ENCODE results near the gene LPCAT2.

LPCAT2 gene

DNA sequence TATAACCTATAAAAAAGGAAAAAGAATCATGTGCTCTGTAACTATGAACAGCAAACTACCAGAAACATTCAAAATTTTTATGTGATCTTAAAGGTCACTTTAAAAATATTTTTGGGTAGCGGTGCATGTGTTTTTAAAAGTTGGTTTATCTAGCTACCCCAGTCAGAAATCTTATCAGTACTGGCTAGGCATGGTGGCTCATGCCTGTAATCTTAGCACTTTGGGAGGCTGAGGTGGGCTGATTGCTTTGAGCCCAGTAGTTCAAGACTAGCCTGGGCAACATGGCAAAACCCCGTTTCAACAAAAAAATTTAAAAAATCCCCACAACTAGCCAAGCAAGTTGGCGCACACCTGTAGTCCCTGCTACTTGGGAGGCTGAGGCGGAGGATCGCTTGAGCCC, 61.3 kb downstream of the LPCAT2 start:
- ChIA-PET CTCF (no interaction called here), POLR2A (ENCODE audit: low non-redundant PET) (no interaction called here)
- peak overlapping the region; percentile 53; the same call in 1 of the 2 replicates for H3K27ac ChIP-seq
- TF ChIP-seq CTCF (conservative IDR thresholded peaks at IDR 0.05; ENCODE audit: low read depth): no peak
- no peak for DNase-seq (ENCODE audit: low spot score)

GRCh38 chr16:55571191-55571897, 62.5 kb downstream of the LPCAT2 start:
- TF ChIP-seq CTCF (conservative IDR thresholded peaks at IDR 0.05; ENCODE audit: low read depth): no peak
- no peak for DNase-seq (ENCODE audit: low spot score)
- CTCF ChIA-PET: interaction anchor here (0.7 kb wide), 1 partner anchor 20 kb away, joined by 4 read pairs; no protein-coding TSS in a partner anchor
- H3K27ac ChIP-seq: no peak overlapping the region
- POLR2A ChIA-PET (ENCODE audit: low non-redundant PET): no interaction called here

- TF ChIP-seq CTCF (conservative IDR thresholded peaks at IDR 0.05; ENCODE audit: low read depth): no peak
- ChIA-PET POLR2A (ENCODE audit: low non-redundant PET) (no interaction called here), CTCF (interaction anchor here (0.6 kb wide), 1 partner anchor 70 kb away, joined by 3 read pairs; no protein-coding TSS in a partner anchor)
- no peak overlapping the region for H3K27ac ChIP-seq
- no peak for DNase-seq (ENCODE audit: low spot score)
These were observed 63.6 kb downstream of the LPCAT2 start for GRCh38 chr16:55572439-55572838.

GRCh38 chr16:55574811-55575210, 65.9 kb downstream of the LPCAT2 start:
- CTCF ChIA-PET: no interaction called here
- no peak overlapping the region for H3K27ac ChIP-seq
- POLR2A ChIA-PET (ENCODE audit: low non-redundant PET): no interaction called here
- DNase-seq (ENCODE audit: low spot score): no peak
- no peak for TF ChIP-seq CTCF (conservative IDR thresholded peaks at IDR 0.05; ENCODE audit: low read depth)

GRCh38 chr16:55575496-55575895, 66.6 kb downstream of the LPCAT2 start:
- ChIA-PET CTCF (no interaction called here), POLR2A (ENCODE audit: low non-redundant PET) (no interaction called here)
- H3K27ac ChIP-seq: no peak overlapping the region
- TF ChIP-seq CTCF (conservative IDR thresholded peaks at IDR 0.05; ENCODE audit: low read depth): no peak
- no peak for DNase-seq (ENCODE audit: low spot score)

GRCh38 chr16:55576384-55576783, 67.5 kb downstream of the LPCAT2 start:
- TF ChIP-seq CTCF (conservative IDR thresholded peaks at IDR 0.05; ENCODE audit: low read depth): no peak
- CTCF ChIA-PET: no interaction called here
- POLR2A ChIA-PET (ENCODE audit: low non-redundant PET): no interaction called here
- no peak overlapping the region for H3K27ac ChIP-seq
- no peak for DNase-seq (ENCODE audit: low spot score)
